H9 (cell line): ENCODE data around the gene MGAT2. TPM values are rescaled to one million over a fixed set of nuclear protein-coding genes. Genes with fewer than 3 reads are reported as not detected.
A peak's percentile ranks its signal among the peaks of the same experiment; 100 is the strongest.

Experiments used
- DNase-seq: peaks from one replicate; pipeline ENCODE4 v3.0.0-alpha.2; 2017
- H2AFZ ChIP-seq: one replicate; pipeline ENCODE4 v1.6.1; 2013; ENCODE audit warnings: mild to moderate bottlenecking, low read length, control low read depth, moderate library complexity
- H2AK5ac ChIP-seq: 2 replicates; pipeline ENCODE4 v1.6.1; 2013; ENCODE audit warnings: low read length, control low read depth, mixed read lengths; ENCODE audit not compliant: insufficient read length
- H2BK120ac ChIP-seq: one replicate; pipeline ENCODE4 v1.6.1; 2013; ENCODE audit warnings: low read depth, mild to moderate bottlenecking, low read length, control low read depth, inconsistent platforms; ENCODE audit not compliant: poor library complexity, severe bottlenecking
- H2BK12ac ChIP-seq: 2 replicates; pipeline ENCODE4 v1.6.1; 2013; ENCODE audit warnings: low read length, control low read depth, mixed read lengths, low read depth; ENCODE audit not compliant: insufficient read length
- H2BK15ac ChIP-seq: 2 replicates; pipeline ENCODE4 v1.6.1; 2013; ENCODE audit warnings: low read depth, low read length, control low read depth
- H2BK20ac ChIP-seq: one replicate; pipeline ENCODE4 v1.6.1; 2013; ENCODE audit warnings: low read depth, mild to moderate bottlenecking, low read length, control low read depth, inconsistent platforms; ENCODE audit not compliant: poor library complexity, severe bottlenecking
- H2BK5ac ChIP-seq: 2 replicates; pipeline ENCODE4 v1.6.1; 2013; ENCODE audit warnings: low read length, control low read depth, mixed read lengths; ENCODE audit not compliant: insufficient read length
- H3K14ac ChIP-seq: 2 replicates; pipeline ENCODE4 v1.6.1; 2013; ENCODE audit warnings: low read length, control low read depth; ENCODE audit not compliant: insufficient read depth
- H3K18ac ChIP-seq: 2 replicates; pipeline ENCODE4 v1.6.1; 2013; ENCODE audit warnings: low read depth, mild to moderate bottlenecking, mixed read lengths, low read length, control low read depth; ENCODE audit not compliant: insufficient read length
- H3K23ac ChIP-seq: 2 replicates; pipeline ENCODE4 v1.6.1; 2013; ENCODE audit warnings: low read length, control low read depth, mixed read lengths, low read depth; ENCODE audit not compliant: insufficient read length
- H3K23me2 ChIP-seq: 2 replicates; pipeline ENCODE4 v1.6.1; 2013; ENCODE audit warnings: low read depth, mild to moderate bottlenecking, mixed read lengths, low read length, control low read depth; ENCODE audit not compliant: insufficient read length, poor library complexity, severe bottlenecking
- H3K27ac ChIP-seq: 2 replicates; pipeline ENCODE4 v1.5.1; 2013; ENCODE audit warnings: low read length, control low read depth, mixed read lengths, low read depth; ENCODE audit not compliant: insufficient read length
- H3K27me3 ChIP-seq: 2 replicates; pipeline ENCODE4 v1.6.1; 2013; ENCODE audit warnings: low read length, control low read depth, inconsistent platforms; ENCODE audit not compliant: insufficient read depth
- H3K4ac ChIP-seq: 2 replicates; pipeline ENCODE4 v1.6.1; 2013; ENCODE audit warnings: low read depth, mild to moderate bottlenecking, control low read depth, inconsistent platforms, low read length, moderate library complexity
- H3K4me1 ChIP-seq: 2 replicates; pipeline ENCODE4 v1.6.1; 2013; ENCODE audit warnings: low read length, control low read depth, inconsistent platforms; ENCODE audit not compliant: insufficient read depth
- H3K4me2 ChIP-seq: 2 replicates; pipeline ENCODE4 v1.6.1; 2013; ENCODE audit warnings: low read length, control low read depth, mixed read lengths; ENCODE audit not compliant: insufficient read length, insufficient read depth
- H3K56ac ChIP-seq: 2 replicates; pipeline ENCODE4 v1.6.1; 2013; ENCODE audit warnings: low read depth, mild to moderate bottlenecking, mixed read lengths, low read length, control low read depth; ENCODE audit not compliant: insufficient read length
- H3K79me1 ChIP-seq: 2 replicates; pipeline ENCODE4 v1.6.1; 2013; ENCODE audit warnings: low read depth, mild to moderate bottlenecking, moderate library complexity, low read length, control low read depth, inconsistent platforms; ENCODE audit not compliant: insufficient read depth, poor library complexity, severe bottlenecking
- H3K79me2 ChIP-seq: 2 replicates; pipeline ENCODE4 v1.6.1; 2013; ENCODE audit warnings: low read length, control low read depth, inconsistent platforms; ENCODE audit not compliant: insufficient read depth
- H3K9ac ChIP-seq: 2 replicates; pipeline ENCODE4 v1.6.1; 2013; ENCODE audit warnings: low read length, control low read depth, mixed read lengths; ENCODE audit not compliant: insufficient read length; ENCODE audit errors: extremely low read depth
- H3K9me3 ChIP-seq: one replicate; pipeline ENCODE4 v1.6.1; 2013; ENCODE audit warnings: low read depth, low read length, inconsistent platforms; ENCODE audit not compliant: control insufficient read depth
- H3T11ph ChIP-seq: one replicate; pipeline ENCODE4 v1.6.1; 2013; ENCODE audit warnings: mild to moderate bottlenecking, low read length, control low read depth, inconsistent platforms
- H4K20me1 ChIP-seq: one replicate; pipeline ENCODE4 v1.6.1; 2013; ENCODE audit not compliant: control insufficient read depth, insufficient read length, insufficient read depth
- H4K5ac ChIP-seq: 2 replicates; pipeline ENCODE4 v1.6.1; 2013; ENCODE audit warnings: low read depth, mild to moderate bottlenecking, mixed read lengths, low read length, control low read depth; ENCODE audit not compliant: insufficient read length
- H4K8ac ChIP-seq: replicated peaks from 2 replicates; pipeline ENCODE4 v1.6.1; 2013; ENCODE audit warnings: low read length, control low read depth, mixed read lengths, low read depth; ENCODE audit not compliant: insufficient read length
- H4K91ac ChIP-seq: 2 replicates; pipeline ENCODE4 v1.6.1; 2013; ENCODE audit warnings: low read depth, mild to moderate bottlenecking, moderate library complexity, mixed read lengths, low read length, control low read depth; ENCODE audit not compliant: insufficient read length
- H3K27ac Mint-ChIP-seq, 3 experiments: 2 replicates in 2 of 3; 3 replicates in 1 of 3; pipeline ENCODE4 v1.8.0; 2020 to 2021; ENCODE audit warnings: mixed read lengths in 3 of 3, mild to moderate bottlenecking in 1 of 3, moderate library complexity in 1 of 3
- H3K27me3 Mint-ChIP-seq: 2 replicates; pipeline ENCODE4 v1.8.0; 2021; ENCODE audit warnings: low read depth, mild to moderate bottlenecking, moderate library complexity, mixed read lengths
- H3K36me3 Mint-ChIP-seq, 3 experiments: 2 replicates in 2 of 3; 3 replicates in 1 of 3; pipeline ENCODE4 v1.8.0; 2020 to 2021; ENCODE audit warnings: low read depth in 3 of 3, mixed read lengths in 3 of 3; ENCODE audit not compliant: insufficient read depth in 1 of 3
- H3K4me1 Mint-ChIP-seq, 2 experiments: 2 replicates each; pipeline ENCODE4 v1.8.0; 2020; ENCODE audit warnings: mixed read lengths in 2 of 2
- H3K4me3 Mint-ChIP-seq, 2 experiments: 2 replicates in 1 of 2; 3 replicates in 1 of 2; pipeline ENCODE4 v1.8.0; 2020 to 2021; ENCODE audit warnings: mild to moderate bottlenecking in 2 of 2, mixed read lengths in 2 of 2, moderate library complexity in 1 of 2
- H3K9me3 Mint-ChIP-seq, 2 experiments: 2 replicates in 1 of 2; 3 replicates in 1 of 2; pipeline ENCODE4 v1.8.0; 2020; ENCODE audit warnings: mild to moderate bottlenecking in 2 of 2, mixed read lengths in 2 of 2, moderate library complexity in 1 of 2
- WGBS: extraction: QIAGEN DNeasy Blood & Tissue Kit; methylation state at CpG from one replicate; pipeline ENCODE4 v1.1.7; 2013; ENCODE audit warnings: missing lambda C conversion rate, low lambda C conversion rate, mixed read lengths; ENCODE audit not compliant: insufficient read length; ENCODE audit errors: extremely low coverage; 5-methylcytosine and 5-hydroxymethylcytosine counted together
- total RNA-seq: library from RNA; stranded (reverse); gene quantifications from 2 replicates; pipeline ENCODE4 v1.2.1, GENCODE V29; 2021
- TF ChIP-seq, protein P1 (sequence below): fragments of 200-600 bp; sonication (generic); conservative IDR thresholded peaks from 3 replicates; pipeline ENCODE4 v1.8.0; 2021; ENCODE audit warnings: antibody characterized with exemption, mild to moderate bottlenecking

MGAT2 gene
- total RNA-seq, 1 experiment from 2014 or later, result 24.5 TPM

GRCh38 chr14:49578141-49578540, 42.5 kb upstream of the MGAT2 start:
- Mint-ChIP-seq H3K4me1 (peaks cover 13 to 17% of the 10 kb centered on the region in 2 experiments), H3K27me3 (no peaks in the 10 kb centered on the region), H3K4me3 (no peak overlapping the region), H3K36me3 (peaks cover 46 to 54% (median 49%) of the 10 kb centered on the region in 3 experiments), H3K27ac (peak overlapping the region in 2 of 3 experiments; percentile 42 to 84; a peak in 2 of 7 replicates), H3K9me3 (peaks cover 0 to 1% of the 10 kb centered on the region in 2 experiments; a peak in 1 of 5 replicates)
- Histone ChIP-seq H3K18ac (no peak overlapping the region), H3K9ac (no peak overlapping the region), H4K91ac (no peak overlapping the region), H2BK120ac (no peak overlapping the region), H3K79me1 (peaks cover 3% of the 10 kb centered on the region), H3K56ac (no peak overlapping the region), H2BK15ac (no peak overlapping the region), H3K4ac (no peak overlapping the region), H4K5ac (no peak overlapping the region), H3K4me2 (no peak overlapping the region), H4K20me1 (no peaks in the 10 kb centered on the region), H2AFZ (no peak overlapping the region), H3K4me1 (no peaks in the 10 kb centered on the region), H2BK12ac (no peak overlapping the region), H2BK20ac (no peak overlapping the region), H3K9me3 (no peaks in the 10 kb centered on the region), H3K14ac (no peak overlapping the region), H3K23me2 (no peaks in the 10 kb centered on the region), H2AK5ac (no peak overlapping the region), H4K8ac (no peak overlapping the region), H3K27ac (no peak overlapping the region), H2BK5ac (no peak overlapping the region), H3T11ph (no peak overlapping the region), H3K27me3 (no peaks in the 10 kb centered on the region), H3K23ac (no peak overlapping the region), H3K79me2 (no peaks in the 10 kb centered on the region; the same call in 1 of the 2 replicates)
- TF ChIP-seq, protein P1, sequence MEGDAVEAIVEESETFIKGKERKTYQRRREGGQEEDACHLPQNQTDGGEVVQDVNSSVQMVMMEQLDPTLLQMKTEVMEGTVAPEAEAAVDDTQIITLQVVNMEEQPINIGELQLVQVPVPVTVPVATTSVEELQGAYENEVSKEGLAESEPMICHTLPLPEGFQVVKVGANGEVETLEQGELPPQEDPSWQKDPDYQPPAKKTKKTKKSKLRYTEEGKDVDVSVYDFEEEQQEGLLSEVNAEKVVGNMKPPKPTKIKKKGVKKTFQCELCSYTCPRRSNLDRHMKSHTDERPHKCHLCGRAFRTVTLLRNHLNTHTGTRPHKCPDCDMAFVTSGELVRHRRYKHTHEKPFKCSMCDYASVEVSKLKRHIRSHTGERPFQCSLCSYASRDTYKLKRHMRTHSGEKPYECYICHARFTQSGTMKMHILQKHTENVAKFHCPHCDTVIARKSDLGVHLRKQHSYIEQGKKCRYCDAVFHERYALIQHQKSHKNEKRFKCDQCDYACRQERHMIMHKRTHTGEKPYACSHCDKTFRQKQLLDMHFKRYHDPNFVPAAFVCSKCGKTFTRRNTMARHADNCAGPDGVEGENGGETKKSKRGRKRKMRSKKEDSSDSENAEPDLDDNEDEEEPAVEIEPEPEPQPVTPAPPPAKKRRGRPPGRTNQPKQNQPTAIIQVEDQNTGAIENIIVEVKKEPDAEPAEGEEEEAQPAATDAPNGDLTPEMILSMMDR, result no peak
- no peak for DNase-seq
- 100% methylated on average over 1 of the region's 1 CpG for WGBS
